Measurements from ENCODE around the gene HUWE1.

HUWE1 gene

GRCh38 chrX:53684415-53685192, 1.9 kb downstream of the HUWE1 start:
- TF ChIP-seq CTCF (conservative IDR thresholded peaks at IDR 0.05) (no peak), ZFX (IDR thresholded peaks at IDR 0.05) (no peak)
- H3K27ac ChIP-seq: peak overlapping the region; percentile 91

- peak overlapping the region; percentile 91 for H3K27ac ChIP-seq
- TF ChIP-seq ZFX (IDR thresholded peaks at IDR 0.05): 0 out of 2 replicates have a peak, but pooled peaks have one; percentile 12
- TF ChIP-seq CTCF (conservative IDR thresholded peaks at IDR 0.05): no peak
Observed at GRCh38 chrX:53683556-53684414, 2.7 kb downstream of the HUWE1 start.

DNA sequence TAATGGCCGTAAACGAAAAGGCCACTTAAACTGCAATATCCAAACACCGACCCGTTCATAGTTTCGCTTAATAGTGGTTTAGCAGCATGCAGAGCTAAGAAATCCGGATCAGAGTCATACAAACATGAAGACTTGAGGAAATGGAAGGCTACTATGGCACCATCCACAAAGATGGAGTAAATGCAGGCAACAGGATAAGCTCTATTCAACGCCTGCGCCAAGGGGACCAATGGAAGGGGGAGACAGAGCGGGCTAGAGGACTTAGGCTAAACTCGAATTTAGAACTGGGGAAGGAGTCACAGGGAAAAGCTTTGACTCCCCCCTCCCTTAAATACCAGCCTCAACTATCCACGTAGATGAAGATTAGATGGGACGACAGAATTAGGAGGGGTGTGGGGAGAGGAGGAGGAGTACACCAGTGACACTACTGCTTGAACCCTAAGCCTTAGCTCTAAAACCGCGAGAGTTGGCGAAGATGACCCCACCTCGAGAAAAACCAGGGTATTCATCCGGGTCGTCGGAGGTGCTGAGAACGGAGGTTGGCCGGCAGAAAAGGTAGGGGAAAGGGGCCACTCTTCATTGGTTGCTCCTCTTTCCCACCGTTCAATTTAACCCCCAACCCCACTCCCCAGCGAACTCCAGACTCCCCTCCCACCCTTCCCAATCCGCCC, 3.5 kb downstream of the HUWE1 start:
- no peak for TF ChIP-seq CTCF (conservative IDR thresholded peaks at IDR 0.05)
- TF ChIP-seq ZFX (IDR thresholded peaks at IDR 0.05): no peak
- H3K27ac ChIP-seq: peak overlapping the region; percentile 91

- no peak overlapping the region for H3K27ac ChIP-seq
- no peak for TF ChIP-seq CTCF (conservative IDR thresholded peaks at IDR 0.05)
- TF ChIP-seq ZFX (IDR thresholded peaks at IDR 0.05): no peak
Observed at GRCh38 chrX:53681661-53682060, 4.9 kb downstream of the HUWE1 start.

DNA sequence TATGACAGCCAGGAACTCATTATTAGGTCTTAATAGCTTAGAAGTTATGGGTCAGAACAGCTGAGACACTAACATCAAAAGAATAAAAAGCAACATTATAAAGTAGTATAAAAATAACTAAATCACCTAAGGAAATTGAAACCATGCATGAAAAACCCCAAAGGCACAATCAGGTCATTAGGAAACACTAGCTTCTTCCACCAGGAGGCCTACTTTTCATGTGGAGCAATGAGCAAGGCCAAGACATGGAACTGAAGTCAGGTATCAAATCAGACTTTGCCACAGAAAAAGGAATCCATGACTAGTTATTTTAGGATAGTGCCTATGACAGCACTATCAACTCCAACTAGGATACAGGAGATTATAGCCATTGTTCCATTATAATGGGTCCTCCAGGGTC, 7.9 kb downstream of the HUWE1 start:
- no peak overlapping the region for H3K27ac ChIP-seq
- TF ChIP-seq ZFX (IDR thresholded peaks at IDR 0.05): no peak
- no peak for TF ChIP-seq CTCF (conservative IDR thresholded peaks at IDR 0.05)

DNA sequence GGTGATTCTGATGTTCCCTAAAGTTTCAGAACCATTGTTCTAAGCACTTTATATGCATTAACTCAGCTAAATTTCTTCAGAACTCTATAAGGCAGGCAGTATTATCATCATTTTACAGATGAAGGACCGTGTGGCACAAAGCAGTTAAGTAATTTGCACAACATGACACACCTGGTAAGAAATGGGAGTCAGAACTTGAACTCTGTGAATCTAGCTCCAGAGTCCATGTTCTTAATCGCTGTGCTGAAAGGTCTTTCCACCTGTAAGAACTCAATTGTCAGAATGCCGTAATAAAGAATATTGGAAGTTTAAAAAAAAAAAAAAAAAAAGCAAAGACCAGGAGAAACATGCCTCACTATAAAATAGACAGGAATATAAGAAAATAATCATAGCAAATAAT, 9.2 kb downstream of the HUWE1 start:
- no peak overlapping the region for H3K27ac ChIP-seq
- TF ChIP-seq CTCF (conservative IDR thresholded peaks at IDR 0.05) (no peak), ZFX (IDR thresholded peaks at IDR 0.05) (no peak)
